NCI-H69 (cell line): ENCODE measurements around the gene ELP6.
"Not testable (repeated sequence)": the region's sequence is repeated elsewhere in the genome, so short reads cannot be mapped to it uniquely, and the experiment has no call there.

ENCODE experiments used
- DNase-seq: peaks from one replicate; lab custom pipeline; 2025; lab: John Stamatoyannopoulos, UW

ELP6 gene

DNA sequence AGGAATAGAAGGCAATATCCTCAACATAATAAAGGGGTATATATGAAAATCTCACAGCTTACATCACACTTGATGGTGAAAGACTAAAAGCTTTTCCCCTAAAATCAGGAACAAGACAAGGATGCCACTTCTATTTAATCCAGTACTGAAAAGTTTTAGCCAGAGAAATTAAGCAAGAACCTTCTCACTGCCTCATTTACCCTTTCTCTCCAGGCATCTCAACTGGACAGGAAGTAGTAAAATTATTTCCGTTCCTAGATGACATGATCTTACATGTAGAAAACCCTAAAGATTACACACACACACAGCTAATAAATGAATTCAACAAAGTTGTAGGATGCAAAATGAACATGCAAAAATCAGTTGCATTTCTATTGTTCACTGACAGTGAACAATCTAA, 48.9 kb downstream of the ELP6 start:
- DNase-seq = no peak

GRCh38 chr3:47459534-47460085, 53.9 kb downstream of the ELP6 start:
- not testable (repeated sequence) for DNase-seq

DNA sequence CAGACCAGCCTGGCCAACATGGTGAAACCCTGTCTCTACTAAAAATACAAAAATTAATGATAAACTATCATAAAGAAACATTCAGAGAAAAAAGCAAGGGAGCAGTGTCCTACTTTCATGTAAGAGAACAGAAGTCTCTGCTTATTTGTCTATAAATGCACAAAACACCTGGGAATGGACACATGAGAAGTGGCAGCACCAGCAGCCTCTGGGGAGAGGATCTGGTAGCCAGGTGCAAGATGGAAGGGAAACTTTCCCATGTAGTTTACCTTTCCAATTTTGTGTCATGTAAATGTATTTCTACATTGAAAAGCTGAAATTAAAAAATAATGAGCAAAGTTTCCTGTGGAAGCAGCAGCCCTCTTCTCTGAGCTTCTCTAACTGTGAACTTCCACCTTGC, 56.5 kb downstream of the ELP6 start:
- DNase-seq = no peak

- DNase-seq = no peak
These were observed 57.6 kb downstream of the ELP6 start for GRCh38 chr3:47455806-47456452.

DNA sequence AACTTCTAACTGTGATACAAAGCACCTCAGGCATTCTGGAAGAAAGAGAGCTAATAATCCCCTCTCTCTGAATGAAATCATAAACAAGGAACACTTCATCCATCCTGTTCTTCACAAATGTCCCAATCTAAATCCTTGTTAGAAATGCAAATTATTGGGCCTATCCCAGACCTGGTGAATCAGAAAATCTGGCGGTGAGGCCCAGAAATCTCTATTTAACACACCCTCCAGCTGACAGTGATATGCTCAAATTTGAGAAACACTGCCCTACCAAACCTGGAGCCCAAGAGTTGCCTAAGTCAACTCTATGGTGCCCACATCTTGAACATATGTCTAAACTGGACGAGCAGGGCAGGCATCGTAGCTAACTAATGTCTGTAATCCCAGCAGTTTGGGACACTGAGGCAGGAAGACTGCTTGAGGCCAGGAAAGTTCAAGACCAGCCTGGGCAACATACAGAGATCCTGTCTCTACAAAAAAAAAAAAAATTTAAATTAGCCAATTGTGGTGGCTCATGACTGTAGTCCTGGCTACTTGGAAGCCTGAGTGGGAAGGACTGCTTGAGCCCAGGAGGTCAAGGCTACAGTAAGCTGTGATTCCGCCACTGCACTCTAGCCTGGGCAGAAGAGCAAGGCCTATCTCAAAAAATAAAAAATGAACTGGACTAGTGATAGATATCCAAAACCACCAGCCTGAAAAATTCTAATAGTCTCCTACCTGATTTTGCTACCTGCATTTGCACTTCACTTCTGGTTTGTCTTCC, 60.9 kb downstream of the ELP6 start:
- no peak for DNase-seq
